Prostate gland (tissue), 2 donors: ENCODE data around the gene NDFIP1.

Experiments
- CTCF ChIP-seq, 4 experiments: fragments of 200-600 bp in 2 of 4; fragments of 450-650 bp in 2 of 4; sonication (generic) in 2 of 4; IDR thresholded peaks; 1 replicate in 3 of 4; 2 replicates in 1 of 4; pipeline ENCODE4 v1.5.1; 2016 to 2019; ENCODE audit warnings: antibody characterized with exemption in 4 of 4, mild to moderate bottlenecking in 2 of 4, moderate library complexity in 2 of 4
- POLR2A ChIP-seq: fragments of 450-650 bp; IDR thresholded peaks from one replicate; pipeline ENCODE4 v1.6.1; 2016; ENCODE audit warnings: antibody characterized with exemption, mild to moderate bottlenecking
- POLR2AphosphoS5 ChIP-seq: sonication (generic); formaldehyde crosslinking; IDR thresholded peaks from one replicate; pipeline ENCODE4 v1.6.1; 2017; ENCODE audit warnings: antibody characterized with exemption

- no peak for TF ChIP-seq CTCF (IDR thresholded peaks at IDR 0.05)
- TF ChIP-seq POLR2AphosphoS5: peak; percentile 31
- no peak for TF ChIP-seq POLR2A
These were observed 83.9 kb downstream of the NDFIP1 start for GRCh38 chr5:142192286-142193113.
